ENCODE results near the gene DNAJC5.
A peak's percentile ranks its signal among the peaks of the same experiment; 100 is the strongest.
"Not testable (repeated sequence)": the region's sequence is repeated elsewhere in the genome, so short reads cannot be mapped to it uniquely, and the experiment has no call there.

DNAJC5 gene, protein sequence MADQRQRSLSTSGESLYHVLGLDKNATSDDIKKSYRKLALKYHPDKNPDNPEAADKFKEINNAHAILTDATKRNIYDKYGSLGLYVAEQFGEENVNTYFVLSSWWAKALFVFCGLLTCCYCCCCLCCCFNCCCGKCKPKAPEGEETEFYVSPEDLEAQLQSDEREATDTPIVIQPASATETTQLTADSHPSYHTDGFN

DNA sequence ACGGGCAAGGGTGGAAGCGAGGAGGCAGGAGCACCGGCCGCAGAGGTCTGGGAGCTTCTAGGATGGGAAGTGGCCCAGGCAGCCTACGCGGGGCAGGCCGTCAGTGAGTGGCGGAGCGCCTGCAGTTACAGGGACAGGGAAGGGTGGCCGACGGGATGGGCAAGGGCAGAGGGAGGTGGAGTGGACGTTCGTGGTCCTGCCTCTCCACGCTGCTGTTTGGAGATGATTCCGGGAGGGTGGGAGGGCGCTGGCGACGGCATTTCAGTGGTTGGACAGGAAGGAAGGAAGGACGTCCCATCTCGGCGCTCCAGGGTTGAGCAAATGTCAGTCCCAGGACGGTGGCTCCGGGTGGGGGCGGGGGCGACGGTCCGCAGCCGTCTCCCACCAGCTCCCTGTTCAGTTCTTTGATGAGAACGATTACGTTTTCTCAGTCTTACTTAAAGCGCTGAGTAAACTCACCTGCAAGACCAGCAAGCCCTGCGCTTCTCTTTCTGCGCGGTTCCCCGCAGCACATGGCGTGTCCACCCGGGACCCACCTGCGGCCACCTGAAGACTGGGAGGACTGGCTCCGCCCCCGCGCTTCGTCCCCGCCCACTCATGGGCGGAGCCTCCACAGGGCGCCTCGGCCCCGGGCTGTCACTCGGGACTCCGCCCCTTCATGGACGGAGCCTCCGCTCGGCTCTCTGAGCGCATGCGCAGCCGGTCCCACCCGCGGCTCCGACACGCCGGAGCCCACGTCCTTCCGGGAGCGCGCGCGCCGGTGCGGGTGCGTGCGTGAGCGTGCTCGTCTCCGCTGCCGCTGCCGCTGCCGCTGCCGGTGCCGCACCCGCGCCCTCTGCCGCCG, at the start of gene DNAJC5:
Gene DNAJC5 (plus strand): TSS at position 769 of the 844 bp plus-strand sequence. CDS start 33,220 bp downstream, outside the sequence.
- DNase-seq = peak; percentile 88 to 98

DNA sequence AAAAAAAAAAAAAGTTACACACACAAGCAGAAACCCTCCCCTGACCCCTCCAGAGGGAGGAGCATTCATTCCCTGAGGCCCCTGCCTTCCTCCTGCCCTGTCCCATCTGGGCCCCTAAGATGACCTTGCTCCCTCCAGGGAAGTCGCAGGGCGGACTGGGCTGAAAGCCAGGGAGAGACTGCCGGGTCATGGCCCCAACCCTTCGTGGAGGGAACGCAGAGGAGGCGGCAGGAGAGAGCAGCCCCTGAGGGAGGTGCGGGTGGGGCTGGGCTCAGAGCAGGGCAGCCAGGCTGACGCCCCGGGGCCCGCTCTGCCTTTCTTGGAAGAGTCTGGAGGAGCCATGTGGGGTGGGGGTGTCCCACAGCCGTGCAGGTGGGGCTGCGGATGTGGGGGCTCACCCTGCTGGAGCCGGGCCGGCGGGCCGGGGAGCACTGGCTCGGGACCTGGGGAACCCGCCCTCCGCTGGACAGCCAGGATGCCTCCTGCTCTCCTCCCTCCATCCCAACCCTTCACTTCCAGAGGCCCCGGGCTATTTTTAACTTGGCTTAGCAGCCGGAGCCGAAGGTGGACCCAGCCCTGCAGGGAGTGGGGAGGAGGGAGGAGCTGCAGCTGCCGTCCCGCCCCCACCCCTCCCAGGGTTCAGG, 48.7 kb upstream of the DNAJC5 start:
- peak in 1 of 2 experiments; percentile 50 for DNase-seq

DNA sequence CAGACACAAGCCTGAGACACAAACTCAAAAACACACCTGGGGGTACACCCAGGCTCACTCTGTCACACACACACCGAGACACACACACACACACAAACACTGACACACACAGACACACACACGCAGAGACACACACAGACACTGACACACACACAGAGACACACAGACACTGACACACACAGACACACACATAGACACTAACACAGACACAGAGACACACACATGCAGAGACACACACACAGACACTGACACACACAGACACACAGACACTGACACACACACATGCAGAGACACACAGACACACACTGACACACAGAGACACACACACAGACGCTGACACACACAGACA, 48.1 kb upstream of the DNAJC5 start:
- DNase-seq = no peak

DNA sequence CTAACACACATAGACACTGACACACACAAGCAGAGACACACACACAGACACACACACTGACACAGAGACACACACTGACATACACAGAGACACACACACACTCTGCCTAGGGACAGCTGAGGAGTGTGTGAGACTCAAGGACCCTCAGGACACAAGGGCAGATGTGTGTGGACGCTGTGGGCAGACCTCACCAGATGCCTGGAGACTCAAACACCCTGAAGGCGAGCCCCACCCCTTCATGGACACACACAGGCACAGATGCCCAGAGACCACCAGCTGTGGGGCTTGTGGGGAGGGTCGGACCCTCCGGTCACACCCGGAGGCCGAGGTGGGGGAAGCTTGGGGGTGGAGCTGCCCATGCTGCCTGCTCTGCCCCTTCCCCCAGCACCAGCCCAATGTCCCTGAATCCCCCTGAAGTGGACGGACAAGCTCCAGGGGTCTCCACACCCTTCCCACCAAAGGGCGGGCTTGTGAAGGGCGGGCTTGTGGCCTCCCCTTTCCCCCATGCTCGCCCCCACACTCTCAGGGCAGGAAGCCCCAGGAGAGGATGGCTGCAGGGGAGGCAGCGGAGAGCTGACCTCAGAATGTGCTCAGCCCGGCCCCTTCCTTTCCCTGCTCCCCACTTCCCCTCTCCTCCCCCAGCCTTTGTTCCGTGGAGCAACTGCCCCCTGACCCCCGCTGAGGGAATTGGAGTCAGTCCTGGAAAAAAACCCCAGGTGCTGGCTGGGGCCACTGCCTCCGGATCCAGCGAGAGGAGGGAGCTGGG, 47.5 kb upstream of the DNAJC5 start:
- no peak for DNase-seq

DNA sequence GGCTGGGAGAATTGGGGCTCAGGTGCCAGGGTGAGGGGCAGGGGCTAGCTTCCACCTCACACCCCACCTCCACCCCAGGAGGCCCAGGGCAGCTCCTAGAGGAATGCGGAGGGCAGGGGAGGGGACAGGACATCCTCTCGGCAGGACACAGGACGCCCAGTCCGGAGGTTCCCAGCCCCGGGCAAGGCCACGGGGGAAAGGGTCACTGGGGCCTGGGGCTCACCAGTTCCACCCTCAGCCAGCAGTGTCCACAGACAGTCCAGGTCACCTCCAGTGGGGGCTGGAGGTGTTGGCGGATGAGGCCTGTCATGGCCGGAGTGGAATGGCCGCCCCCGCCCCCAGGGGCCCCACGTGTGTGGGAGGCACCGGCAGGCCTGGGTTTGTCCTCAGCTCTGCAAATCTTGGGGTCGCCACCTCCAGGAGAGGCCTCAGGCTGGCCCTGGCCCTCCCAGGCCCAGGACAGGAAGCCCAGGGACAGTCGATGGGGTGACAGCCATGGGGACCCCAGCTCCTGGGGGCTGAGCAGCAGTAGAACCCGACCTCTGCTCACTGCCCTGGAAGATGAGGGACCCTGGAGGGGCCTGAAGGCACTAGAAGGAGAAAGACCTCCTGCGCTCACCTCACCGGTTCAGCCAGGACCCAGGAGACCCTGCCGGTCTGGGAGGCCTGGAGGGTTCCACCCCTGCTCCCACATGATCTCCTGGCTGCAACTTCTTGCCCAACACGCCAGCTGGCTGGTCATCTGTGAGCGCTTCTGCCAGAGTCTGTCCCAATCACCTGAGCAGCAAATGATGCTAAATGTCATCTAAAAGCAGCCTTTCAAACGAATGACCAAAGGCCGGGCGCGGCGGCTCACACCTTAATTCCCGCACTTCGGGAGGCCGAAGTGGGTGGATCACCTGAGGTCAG, 46.7 kb upstream of the DNAJC5 start:
- no peak for DNase-seq

DNA sequence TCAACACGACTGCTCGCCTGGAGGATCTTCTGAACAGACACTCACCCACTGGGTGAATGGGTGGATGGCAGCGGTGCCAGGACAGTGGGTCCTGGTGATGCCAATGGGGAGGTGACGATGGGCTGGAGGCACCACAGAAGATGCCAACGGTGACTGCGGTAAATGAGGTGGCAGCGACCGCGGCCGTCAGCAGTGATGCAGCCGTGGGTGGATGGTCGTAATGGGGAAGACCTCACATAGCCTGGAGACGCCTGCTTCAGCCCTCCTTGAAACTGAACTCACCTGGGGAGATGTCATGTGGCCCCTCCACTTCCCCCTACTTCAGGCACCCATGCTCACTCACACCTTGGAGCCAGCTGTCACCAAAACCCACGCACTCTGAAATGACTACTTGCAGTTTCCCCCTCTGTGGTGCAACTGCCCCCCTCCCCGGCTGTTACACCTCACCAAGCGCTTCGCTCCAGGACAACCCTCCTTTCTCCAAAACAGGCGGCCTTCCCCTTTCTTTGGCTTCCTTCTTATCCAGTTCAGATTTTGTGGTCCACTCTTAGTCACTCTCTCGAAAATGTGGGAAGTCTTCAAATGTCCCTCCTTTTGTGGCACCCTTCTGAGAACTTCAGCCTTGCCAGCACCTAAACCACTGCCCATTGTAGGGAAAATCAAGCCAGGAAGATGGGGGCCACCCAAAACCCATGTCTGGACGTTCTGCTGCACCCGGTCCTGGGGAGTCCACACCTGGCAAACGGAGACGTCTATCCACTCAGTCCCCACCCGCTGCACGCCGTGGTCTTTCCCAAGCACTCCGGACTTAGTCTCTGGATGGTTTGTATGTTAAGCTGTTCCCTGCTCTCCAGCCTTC, 44.0 kb upstream of the DNAJC5 start:
- no peak for DNase-seq

DNA sequence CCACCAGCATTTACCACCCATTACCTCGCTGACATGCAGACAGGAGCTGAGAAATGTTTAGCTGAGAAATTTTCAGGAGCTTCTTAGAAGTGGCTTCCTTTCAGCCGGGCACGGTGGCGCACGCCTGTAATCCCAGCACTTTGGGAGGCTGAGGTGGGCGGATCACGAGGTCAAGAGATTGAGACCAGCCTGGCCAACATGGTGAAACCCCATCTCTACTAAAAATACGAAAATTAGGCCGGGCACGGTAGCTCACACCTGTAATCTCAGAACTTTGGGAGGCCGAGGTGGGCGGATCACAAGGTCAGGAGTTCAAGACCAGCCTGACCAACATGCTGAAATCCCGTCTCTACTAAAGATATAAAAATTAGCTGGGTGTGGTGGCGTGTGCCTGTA, 43.4 kb upstream of the DNAJC5 start:
- not testable (repeated sequence) for DNase-seq

DNA sequence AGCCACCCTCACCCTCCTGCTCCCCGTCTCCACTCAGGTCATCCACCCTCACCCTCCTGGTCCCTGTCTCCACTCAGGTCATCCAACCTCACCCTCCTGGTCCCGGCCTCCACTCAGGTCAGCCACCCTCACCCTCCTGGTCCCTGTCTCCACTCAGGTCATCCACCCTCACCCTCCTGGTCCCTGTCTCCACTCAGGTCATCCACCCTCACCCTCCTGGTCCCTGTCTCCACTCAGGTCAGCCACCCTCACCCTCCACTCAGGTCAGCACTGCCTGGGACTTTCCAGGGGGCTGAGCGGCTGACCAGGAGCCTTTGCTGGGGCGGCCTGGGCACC, 41.2 kb upstream of the DNAJC5 start:
- DNase-seq = not testable (repeated sequence)

DNA sequence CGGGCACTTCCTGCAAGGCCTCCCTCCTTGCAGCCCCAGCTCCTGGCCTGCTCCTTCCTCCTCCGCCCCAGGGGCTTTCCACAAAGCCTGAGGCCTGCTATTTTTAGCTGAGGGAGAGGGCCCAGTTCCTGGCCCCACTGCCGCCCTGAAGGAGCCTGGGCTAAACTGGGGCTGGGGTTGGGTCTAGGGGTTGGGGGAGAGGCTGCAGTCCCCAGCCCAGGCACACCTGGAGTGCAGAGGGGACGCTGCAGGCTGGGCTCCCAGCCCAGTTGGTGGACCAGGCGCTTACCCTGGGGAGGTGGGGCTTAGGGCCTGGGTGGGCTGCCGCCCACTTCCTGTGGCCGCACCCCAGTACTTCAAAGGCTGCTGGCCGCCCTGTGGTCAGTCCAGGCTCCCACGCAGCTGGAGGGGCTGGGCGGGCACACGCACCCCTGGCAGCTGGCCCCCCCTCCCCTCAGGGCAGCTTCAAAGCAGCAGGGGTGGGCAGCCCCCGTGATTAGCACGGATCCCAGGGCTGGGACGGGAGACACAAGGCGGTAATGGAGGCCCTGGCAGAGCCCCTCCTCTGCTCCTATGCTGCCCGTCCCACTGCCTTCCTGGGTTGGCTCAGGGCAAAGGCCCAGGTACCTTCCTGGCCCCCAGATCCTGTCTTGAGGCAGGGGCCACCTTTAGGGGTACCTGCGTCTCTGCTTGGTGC, 40.7 kb upstream of the DNAJC5 start:
- DNase-seq = no peak

DNA sequence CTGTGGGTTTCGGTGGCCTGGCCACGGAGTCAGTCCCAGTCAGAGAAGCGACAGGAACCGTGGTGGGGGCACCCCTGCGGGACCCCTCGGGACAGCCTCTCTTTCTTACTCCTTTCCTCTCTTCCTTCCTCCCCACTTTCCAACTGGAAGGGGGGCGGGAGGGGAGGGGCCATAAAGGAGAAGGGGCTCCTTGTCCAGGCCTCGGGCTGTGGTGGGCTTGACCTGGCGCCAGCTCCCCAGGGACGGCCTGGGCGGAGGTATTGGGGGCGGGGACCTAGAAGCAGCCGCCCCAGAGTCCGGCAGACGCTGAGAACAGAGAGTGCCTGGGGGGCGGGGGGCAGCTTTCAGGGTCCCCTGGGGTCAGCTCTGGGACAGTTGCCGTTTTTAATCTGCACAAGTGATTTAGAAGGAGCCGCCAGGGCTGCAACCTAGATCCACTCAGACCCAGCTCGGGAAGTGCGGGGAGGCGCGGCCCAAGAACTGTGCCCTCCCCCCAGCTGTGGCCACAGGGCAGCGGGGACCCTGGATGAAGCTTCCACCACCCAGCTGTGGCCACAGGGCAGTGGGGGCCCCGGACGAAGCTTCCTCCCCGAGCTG, 40.1 kb upstream of the DNAJC5 start:
- DNase-seq = no peak

DNA sequence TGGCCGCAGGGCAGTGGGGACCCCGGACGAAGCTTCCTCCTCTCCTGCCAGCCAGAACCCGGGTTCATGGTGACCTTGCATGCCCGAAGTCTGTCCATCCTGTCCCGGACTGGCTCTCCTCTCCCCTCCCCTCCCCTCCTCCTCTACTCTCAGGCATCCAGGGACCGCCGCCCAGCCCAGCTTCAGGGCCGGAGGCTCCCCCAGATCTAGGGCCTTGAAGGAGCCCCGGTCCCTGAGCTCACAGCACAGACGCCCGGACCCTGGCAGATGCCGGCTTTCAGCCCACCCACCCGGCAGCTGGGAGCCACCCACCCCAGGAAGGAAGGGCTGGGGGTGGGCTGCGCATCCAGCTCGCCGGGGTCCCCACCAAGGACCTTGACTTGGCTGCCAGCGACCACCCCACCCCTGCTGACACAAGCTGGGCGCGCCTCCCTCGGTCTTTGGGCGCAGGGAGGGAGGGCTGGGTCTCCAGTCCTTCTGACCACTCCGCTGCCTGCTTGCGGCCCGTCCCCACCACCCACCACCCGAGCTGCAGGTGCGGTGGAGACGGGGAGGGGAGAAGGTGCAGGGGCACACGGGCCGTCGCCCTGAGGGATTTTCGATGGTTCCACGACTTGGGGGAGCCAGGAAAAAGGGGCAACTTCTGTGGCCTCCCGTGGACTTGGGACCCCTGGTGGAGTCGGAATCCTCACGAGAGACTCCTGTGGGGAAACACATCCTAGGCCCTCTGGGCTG, 39.4 kb upstream of the DNAJC5 start:
- no peak for DNase-seq

DNA sequence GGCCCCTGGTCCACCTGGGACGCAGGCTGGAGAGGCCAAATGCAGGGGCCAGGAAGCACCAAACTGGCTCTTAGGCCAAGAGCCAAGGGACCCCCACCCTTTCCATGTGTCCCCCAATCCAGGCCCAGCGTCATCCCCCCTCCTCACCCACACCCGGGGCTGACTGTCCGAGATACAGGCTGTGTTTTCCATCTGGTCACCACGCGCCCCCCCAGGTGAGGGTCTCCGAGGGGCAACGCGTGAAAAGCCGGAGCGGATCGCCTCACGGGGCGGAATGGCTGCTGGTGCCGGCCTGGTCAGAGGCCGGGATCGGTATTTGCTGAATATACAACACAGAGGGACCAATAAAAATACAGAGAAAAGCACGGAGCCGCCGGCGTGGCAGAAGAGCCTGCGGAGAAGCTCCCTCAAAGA, 38.8 kb upstream of the DNAJC5 start:
- no peak for DNase-seq

DNA sequence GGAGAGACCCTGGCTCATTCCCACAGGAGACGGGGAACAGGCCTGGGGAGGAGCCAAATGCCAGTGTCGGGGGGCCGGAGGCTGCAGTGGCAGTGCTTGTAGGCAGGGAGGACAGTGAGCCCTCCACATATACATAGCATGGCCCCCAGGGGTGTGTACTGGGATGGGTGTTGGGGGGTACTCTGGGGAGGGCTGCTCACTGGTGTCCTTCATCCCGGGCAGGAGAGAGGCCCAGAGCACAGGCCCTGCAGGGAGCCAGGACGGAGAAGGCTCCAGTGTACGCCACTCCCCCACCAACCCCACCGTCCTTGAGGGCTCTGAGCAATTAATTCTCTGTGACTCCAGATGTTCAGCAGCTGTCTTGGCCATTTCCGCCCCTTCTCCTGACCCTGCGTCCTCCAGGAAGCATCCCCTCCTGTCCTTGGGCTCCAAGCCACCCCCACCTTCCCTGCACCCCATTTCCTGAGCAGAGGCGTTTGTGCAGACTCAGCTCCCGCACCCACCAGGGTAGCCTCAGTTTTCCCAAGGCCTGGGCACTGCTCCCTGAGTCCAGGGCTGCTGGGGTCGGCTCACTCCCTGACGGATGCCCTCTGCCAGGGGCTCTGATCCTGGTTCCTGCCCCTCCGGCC, 37.0 kb upstream of the DNAJC5 start:
- no peak for DNase-seq

DNA sequence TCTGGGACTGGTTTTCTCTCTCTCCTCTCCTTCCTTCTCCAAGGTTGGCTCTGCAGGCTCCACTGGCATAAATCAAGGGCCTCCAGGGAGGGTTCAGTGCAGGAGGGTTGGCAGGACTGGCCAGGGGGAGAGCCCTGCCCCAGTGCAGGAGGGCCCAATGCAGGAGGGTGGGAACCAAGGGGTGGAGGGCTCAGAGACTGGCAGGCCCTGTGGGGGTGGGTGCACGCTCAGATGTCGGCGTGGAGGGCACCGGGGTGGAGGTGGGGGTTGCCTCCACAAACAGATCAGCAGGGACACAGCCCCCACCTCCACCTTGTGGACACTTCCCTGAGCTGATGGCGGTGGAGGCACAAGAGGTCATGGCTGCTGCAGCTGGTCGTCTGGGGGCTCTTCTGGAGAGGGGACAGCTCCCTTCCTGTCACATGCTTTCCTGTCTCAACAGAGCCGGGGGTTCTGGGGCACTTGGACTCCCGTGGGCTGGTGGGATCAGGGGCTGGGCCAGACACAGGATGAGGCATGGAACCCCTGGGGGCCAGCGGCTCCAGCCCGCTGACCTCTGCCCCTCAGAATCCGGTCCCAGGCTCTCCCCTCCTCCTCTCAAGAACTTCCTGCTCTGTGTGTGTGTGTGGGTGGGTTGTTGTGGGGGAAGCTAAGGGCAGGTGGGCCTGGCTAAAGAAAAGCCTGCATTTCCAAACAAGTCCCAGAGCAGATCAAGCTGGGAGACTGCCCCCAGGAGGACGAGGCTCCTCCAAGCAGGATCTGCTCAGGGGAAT, 36.3 kb upstream of the DNAJC5 start:
- no peak for DNase-seq

DNA sequence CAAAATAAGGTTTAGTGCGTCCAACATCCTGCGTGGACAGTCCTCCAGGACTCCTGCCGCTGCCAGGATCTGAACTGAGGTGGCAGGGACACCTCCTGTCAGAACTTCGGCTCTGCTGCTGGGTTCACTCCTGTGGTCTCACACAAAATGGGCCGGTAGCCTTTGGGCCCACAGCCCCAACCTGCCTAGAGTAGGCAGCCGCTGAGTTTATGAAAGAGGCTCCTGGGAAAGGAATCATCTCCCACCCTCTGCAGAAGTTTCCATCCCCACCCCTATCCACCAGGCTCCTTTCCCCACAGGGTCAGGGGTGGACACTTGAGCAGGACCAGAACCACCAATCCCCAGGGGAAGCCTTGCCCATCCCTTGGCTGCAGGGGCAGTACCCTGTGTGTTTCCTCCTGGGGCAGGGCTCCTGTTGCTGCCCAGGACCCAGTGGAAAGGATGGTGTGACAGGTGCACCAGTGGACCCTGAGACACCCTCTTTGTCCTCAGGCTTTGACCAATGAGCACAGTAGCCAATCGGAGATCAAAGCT, 35.7 kb upstream of the DNAJC5 start:
- no peak for DNase-seq

DNA sequence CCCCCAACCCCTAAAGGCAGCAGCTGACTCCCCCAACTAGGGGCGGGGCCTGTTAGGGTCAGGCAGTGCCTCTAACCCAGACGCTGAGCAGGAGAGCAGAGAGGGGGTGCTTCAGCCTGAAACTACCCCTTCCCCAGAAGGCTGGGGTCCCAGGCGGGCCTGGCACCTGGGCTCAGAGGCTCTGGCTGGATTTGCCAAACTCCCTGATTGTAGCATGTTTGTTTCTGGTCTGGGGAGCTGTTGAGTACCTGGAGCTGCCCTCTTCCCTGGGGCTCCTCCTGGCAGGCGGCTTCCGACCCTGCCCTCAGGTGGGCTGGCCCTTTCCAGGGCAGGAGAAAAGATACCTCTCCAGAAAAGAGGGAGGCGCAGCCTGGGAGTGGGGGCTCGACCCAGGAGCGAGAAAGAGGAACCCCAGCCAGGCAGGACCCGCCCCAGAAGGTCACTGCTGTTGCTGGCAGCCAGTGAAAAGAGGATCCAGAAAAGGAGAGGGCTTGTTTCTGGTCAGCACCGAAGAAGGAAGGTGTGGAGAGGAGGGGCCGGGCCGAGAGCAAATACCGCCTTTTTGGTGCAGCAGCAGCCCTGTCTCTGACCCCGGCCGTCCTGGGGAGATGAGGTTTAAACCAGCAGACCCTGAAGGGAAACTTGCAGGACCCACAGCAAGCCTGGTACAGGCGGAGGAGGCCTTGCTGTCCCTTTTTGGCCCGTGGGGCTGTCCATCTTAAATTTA, 34.4 kb upstream of the DNAJC5 start:
- DNase-seq = no peak

DNA sequence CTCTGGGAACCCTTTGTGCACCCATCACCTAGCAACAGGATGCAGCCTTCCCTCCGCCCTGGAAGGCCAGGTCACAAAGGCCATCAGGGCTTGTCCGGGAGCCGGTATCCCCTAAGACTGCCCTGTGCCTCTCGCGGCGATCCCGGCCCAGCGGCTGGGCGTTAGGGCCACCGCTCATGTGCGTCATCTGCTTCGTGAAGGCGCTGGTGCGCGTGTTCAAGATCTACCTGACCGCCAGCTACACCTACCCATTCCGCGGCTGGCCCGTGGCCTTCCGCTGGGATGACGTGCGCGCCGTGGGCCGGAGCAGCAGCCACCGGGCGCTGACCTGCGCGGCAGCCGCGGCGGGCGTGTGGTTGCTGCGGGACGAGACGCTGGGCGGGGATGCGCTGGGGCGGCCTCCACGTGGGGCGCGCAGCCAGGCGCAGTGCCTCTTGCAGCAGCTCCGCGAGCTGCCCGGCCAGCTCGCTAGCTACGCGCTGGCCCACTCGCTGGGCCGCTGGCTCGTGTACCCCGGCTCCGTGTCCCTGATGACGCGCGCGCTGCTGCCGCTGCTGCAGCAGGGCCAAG, 33.5 kb upstream of the DNAJC5 start, which contains the start of gene ABHD16B:
Gene ABHD16B (plus strand): TSS at position 134 of the 570 bp plus-strand sequence. CDS start 43 bp downstream, at position 177.
- no peak for DNase-seq
